Measurements from ENCODE around the gene LTB4R.

The LTB4R gene

GRCh38 chr14:24272467-24272866 is 38.8 kb upstream of the LTB4R start:
- no peak for DNase-seq (ENCODE audit: low spot score)
- TF ChIP-seq, protein P1, sequence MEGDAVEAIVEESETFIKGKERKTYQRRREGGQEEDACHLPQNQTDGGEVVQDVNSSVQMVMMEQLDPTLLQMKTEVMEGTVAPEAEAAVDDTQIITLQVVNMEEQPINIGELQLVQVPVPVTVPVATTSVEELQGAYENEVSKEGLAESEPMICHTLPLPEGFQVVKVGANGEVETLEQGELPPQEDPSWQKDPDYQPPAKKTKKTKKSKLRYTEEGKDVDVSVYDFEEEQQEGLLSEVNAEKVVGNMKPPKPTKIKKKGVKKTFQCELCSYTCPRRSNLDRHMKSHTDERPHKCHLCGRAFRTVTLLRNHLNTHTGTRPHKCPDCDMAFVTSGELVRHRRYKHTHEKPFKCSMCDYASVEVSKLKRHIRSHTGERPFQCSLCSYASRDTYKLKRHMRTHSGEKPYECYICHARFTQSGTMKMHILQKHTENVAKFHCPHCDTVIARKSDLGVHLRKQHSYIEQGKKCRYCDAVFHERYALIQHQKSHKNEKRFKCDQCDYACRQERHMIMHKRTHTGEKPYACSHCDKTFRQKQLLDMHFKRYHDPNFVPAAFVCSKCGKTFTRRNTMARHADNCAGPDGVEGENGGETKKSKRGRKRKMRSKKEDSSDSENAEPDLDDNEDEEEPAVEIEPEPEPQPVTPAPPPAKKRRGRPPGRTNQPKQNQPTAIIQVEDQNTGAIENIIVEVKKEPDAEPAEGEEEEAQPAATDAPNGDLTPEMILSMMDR (IDR thresholded peaks at IDR 0.05; ENCODE audit: extremely low read depth, missing control alignments), result no peak

DNA sequence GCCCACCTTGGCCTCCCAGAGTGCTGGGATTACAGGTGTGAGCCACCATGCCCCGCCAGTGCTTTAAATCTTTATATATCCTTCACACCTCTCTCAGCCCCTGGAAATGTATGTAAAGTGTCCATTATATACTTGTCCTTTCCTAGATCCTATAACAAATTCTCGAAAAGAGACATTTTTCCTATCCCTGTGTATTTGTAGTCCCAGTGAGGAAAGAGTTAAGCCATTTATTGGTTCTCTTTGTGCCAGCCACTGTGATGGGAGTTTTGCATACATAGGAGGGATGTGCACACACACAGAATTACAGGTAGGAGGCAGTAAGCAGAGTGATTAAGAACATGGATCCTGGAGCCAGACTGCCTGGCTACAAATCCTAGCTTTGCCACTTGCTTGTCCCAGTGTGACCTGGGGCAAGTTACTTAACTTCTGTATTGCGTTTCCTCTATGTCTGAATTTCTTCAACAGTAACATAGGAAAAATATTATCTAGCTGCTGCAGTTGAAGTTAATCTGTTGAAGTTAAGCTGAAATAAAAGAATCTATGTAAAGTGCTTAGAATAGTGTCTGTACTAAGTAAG is 37.8 kb upstream of the LTB4R start:
- DNase-seq (ENCODE audit: low spot score), result no peak
- TF ChIP-seq, protein P1 (IDR thresholded peaks at IDR 0.05; ENCODE audit: extremely low read depth, missing control alignments), result no peak

GRCh38 chr14:24274101-24274543 is 37.2 kb upstream of the LTB4R start:
- DNase-seq (ENCODE audit: low spot score), result peak; percentile 79
- TF ChIP-seq, protein P1 (IDR thresholded peaks at IDR 0.05; ENCODE audit: extremely low read depth, missing control alignments), result no peak

- no peak for DNase-seq (ENCODE audit: low spot score)
- TF ChIP-seq, protein P1 (IDR thresholded peaks at IDR 0.05; ENCODE audit: extremely low read depth, missing control alignments), result no peak
These were observed 34.2 kb upstream of the LTB4R start for GRCh38 chr14:24277071-24277470.

GRCh38 chr14:24277606-24278321 is 33.5 kb upstream of the LTB4R start:
- DNase-seq (ENCODE audit: low spot score), result no peak
- TF ChIP-seq, protein P1 (IDR thresholded peaks at IDR 0.05; ENCODE audit: extremely low read depth, missing control alignments), result no peak

DNA sequence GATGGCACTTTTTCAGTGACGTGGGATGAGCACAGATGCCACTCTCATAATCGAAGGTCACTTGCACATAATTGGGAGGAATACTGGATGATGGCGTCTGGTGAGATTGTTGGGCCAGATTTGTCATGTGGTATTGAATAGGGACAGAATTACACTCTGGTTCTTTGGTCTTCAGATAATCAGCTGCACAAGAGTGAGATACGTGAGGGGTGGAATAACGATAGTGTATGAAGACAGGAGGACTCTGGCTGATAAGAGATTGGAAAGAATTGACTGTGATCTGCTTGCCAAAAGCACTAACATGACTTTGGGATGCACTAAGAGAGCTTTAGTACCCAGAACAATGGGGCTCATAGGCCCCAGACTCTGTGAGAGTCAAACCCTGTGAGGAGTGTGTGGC is 32.9 kb upstream of the LTB4R start:
- no peak for DNase-seq (ENCODE audit: low spot score)
- TF ChIP-seq, protein P1 (IDR thresholded peaks at IDR 0.05; ENCODE audit: extremely low read depth, missing control alignments), result no peak

DNA sequence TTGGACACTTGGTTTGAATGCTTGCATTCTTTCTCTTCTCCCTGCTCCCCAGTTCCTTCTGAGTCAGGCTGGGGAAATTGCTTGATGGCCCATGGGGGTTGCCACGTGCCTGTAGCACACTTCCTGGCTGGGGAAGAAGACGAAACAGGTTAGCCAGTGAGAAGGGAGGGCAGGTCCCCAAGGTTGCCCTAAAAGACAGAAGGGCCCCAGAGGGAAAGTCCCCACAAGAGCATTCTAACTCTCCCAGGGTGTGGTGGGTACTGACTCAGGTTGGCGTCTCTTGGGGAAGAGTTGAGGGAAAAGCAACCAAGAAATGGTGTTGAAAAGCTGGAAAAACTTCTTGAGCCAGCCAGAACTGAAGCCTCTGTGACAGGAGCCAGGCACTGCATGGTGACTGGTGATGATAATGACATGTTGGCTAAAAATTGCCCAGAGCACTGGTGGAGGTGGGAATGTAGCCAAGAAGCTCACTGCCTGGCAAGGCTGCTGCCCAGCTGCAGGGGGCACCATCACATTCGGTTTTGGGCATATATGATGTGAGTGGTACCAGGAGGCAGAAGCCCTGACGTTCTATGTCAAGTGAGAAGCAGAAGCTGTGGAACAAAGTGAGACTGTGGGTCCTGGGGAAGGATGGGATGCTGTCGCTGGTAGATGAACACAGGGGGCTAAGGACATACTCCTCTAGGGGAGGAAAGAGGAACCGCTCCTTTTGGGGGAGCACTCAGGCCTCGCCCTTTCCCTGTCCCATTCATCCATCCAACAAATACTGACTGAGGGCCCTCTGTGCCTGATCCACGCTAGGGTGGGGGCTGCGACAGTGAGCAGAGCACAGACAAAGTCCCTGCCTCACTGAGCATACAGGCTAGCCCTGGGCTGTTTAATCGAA is 31.8 kb upstream of the LTB4R start:
- TF ChIP-seq, protein P1 (IDR thresholded peaks at IDR 0.05; ENCODE audit: extremely low read depth, missing control alignments), result peak; percentile 8
- DNase-seq (ENCODE audit: low spot score), result peak; percentile 35
